Mesothelial cell of epicardium (in vitro differentiated cells): ENCODE data around the gene RBM6. TPM values are rescaled to one million over a fixed set of nuclear protein-coding genes. Genes with fewer than 3 reads are reported as not detected.

Experiments
- DNase-seq, 2 experiments: peaks; one replicate each; pipeline ENCODE4 v3.0.0; 2021; ENCODE audit warnings: low spot score in 2 of 2; ENCODE audit not compliant: unreplicated experiment in 2 of 2
- H3K27ac Mint-ChIP-seq: 2 replicates; pipeline ENCODE4 v1.8.0; 2021; ENCODE audit warnings: mixed read lengths
- H3K27me3 Mint-ChIP-seq: 2 replicates; pipeline ENCODE4 v1.8.0; 2021; ENCODE audit warnings: low read depth, mixed read lengths
- H3K36me3 Mint-ChIP-seq: 2 replicates; pipeline ENCODE4 v1.8.0; 2021; ENCODE audit warnings: mixed read lengths
- H3K4me1 Mint-ChIP-seq: 2 replicates; pipeline ENCODE4 v1.8.0; 2021; ENCODE audit warnings: mixed read lengths
- H3K4me3 Mint-ChIP-seq: 2 replicates; pipeline ENCODE4 v1.8.0; 2021; ENCODE audit warnings: mild to moderate bottlenecking, moderate library complexity, mixed read lengths
- H3K9me3 Mint-ChIP-seq: 2 replicates; pipeline ENCODE4 v1.8.0; 2021; ENCODE audit warnings: mixed read lengths
- CTCF ChIP-seq: fragments of 200-600 bp; sonication (generic); IDR thresholded peaks from one replicate; pipeline ENCODE4 v1.5.0; 2021; ENCODE audit warnings: antibody characterized with exemption; ENCODE audit not compliant: unreplicated experiment
- total RNA-seq: library from RNA; stranded (reverse); gene quantifications from 3 replicates; pipeline ENCODE4 v1.2.1, GENCODE V29; 2021

Gene RBM6
- total RNA-seq, 1 donor from 2014 or later = 162 TPM

- no peak for TF ChIP-seq CTCF
- peaks cover 56% of the 10 kb centered on the region for H3K4me1 Mint-ChIP-seq
- peaks cover 5% of the 10 kb centered on the region for H3K36me3 Mint-ChIP-seq
- peak overlapping the region; percentile 15 for H3K4me3 Mint-ChIP-seq
- no peaks in the 10 kb centered on the region for H3K9me3 Mint-ChIP-seq
- peak overlapping the region; percentile 86 for H3K27ac Mint-ChIP-seq
- DNase-seq = no peak
- no peaks in the 10 kb centered on the region for H3K27me3 Mint-ChIP-seq
Observed at GRCh38 chr3:50123394-50124051, 183.6 kb downstream of the RBM6 start.

DNA sequence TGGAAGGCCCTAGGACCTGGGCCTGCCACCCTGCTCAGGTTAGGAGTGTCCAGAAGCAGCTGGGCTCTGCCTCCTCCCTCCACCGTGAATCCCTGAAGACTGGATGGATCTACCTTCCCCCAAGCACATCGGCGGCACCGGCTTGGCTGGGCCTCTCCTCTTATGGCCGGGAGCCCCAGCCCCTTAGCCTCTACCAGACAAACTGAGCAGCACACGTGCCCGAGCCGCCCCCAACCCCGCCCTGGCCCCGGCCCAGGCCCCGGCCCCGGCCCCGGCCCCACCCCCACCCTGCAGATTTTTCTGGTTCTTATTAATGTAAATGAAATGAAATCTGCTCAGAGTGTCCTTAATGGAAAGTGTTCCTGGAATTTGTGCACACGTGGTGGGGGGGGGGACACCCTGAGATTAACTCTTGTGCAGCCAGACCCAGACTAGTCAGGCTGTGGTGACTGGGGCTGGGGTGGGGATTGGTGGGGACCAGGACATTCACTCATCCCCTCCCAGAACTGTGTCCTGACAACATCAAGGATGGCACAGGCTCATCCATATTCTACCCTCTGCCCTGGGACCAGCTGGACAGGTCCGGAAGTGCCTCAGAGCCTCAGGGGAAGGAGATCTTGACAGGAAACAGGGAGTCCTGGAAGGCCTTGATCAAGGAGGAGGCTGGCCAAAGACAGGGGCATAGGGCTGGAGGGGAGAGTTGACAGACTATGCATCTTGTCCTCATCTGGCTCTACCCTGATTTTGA lies 184.3 kb downstream of the RBM6 start:
- Mint-ChIP-seq H3K27me3 (no peaks in the 10 kb centered on the region), H3K27ac (peak overlapping the region; percentile 86), H3K4me1 (peaks cover 56% of the 10 kb centered on the region), H3K9me3 (no peaks in the 10 kb centered on the region), H3K36me3 (no peaks in the 10 kb centered on the region), H3K4me3 (peak overlapping the region; percentile 15)
- no peak for DNase-seq
- TF ChIP-seq CTCF = no peak

DNA sequence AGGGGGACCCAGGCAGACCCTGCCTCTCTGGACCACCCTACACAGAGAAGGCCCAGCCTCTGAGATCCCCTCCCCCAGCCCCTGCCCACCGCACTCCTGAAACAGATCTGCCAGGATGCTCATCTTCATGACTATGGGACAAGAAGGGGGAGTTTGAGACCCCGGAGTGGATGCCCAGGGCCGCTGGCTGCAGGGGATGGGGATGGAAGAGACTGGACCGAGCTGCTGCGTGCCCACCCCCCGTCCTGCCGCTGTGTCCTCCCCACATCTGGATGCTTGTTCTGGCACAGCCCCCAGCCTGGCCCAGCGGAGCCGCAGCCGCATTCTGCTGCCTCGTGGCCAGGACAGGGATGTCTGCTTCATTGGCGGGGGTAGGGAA lies 184.8 kb downstream of the RBM6 start:
- no peaks in the 10 kb centered on the region for H3K9me3 Mint-ChIP-seq
- DNase-seq = no peak
- no peak overlapping the region for H3K4me3 Mint-ChIP-seq
- H3K27ac Mint-ChIP-seq = peak overlapping the region; percentile 84
- peaks cover 56% of the 10 kb centered on the region for H3K4me1 Mint-ChIP-seq
- TF ChIP-seq CTCF = no peak
- no peaks in the 10 kb centered on the region for H3K36me3 Mint-ChIP-seq
- H3K27me3 Mint-ChIP-seq = no peaks in the 10 kb centered on the region

- H3K36me3 Mint-ChIP-seq = no peaks in the 10 kb centered on the region
- peak overlapping the region; percentile 33 for H3K4me3 Mint-ChIP-seq
- DNase-seq = no peak
- no peaks in the 10 kb centered on the region for H3K9me3 Mint-ChIP-seq
- no peak for TF ChIP-seq CTCF
- H3K4me1 Mint-ChIP-seq = peaks cover 56% of the 10 kb centered on the region
- H3K27me3 Mint-ChIP-seq = no peaks in the 10 kb centered on the region
- H3K27ac Mint-ChIP-seq = peak overlapping the region; percentile 90
Observed at GRCh38 chr3:50125541-50126286, 185.8 kb downstream of the RBM6 start.

DNA sequence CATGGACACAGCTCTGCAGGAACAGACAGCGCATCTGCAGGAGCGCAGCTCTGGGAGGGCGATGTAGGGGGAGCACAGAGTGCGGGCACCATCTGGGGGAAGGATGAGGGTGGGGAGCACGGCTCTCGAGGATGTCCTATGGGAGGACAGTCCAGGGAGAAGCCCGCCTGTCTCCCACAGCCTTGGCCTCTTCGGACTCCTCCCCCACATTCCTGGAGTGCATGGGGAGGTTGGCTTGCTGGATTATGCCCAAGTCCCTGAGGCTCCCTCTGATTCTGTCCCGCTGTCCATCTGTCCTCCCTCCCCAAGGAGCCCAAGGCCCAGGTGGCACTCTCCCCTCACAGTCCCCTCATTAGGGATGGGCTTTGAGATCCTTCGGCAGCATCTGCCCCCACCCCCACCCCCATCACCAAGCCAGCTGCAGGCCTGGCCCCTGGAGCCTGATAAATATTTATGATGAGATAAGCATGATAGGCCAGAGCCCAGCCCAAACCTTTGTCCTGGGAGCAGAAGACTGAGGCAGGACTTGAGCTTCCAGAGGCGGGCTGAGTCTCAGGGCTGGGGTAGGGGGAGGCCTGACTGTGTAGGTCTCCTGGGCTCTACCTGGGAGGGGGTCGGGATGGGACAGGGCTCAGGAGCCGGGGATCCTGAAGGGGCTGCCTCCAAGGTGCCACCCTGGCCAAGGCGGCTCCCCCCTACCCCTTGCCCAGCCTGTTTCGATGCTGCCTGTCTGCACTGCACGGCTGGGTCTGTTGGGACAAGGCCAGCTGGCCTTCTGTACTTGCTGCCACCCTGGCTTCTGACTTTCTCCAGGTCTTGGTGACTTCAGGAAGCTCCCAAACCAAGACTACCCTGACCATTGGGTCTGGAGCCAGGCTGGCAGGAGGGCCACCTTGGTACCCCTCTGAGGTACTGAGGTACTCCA lies 186.6 kb downstream of the RBM6 start:
- Mint-ChIP-seq H3K27ac (peak overlapping the region; percentile 90), H3K9me3 (no peaks in the 10 kb centered on the region), H3K4me3 (no peak overlapping the region), H3K27me3 (no peaks in the 10 kb centered on the region), H3K4me1 (peaks cover 56% of the 10 kb centered on the region), H3K36me3 (no peaks in the 10 kb centered on the region)
- no peak for TF ChIP-seq CTCF
- peak in 1 of 2 experiments; percentile 58 for DNase-seq
